Activated CD8-positive, alpha-beta memory T cell treated with anti-CD3 and anti-CD28 coated beads for 48 hours (primary cell): ENCODE results near the gene VEPH1.

ENCODE experiments used
- DNase-seq, 3 experiments: peaks; one replicate each; pipeline ENCODE4 v3.0.0-alpha.2; 2020; ENCODE audit warnings: low read depth in 2 of 3, low spot score in 2 of 3

The VEPH1 gene

DNA sequence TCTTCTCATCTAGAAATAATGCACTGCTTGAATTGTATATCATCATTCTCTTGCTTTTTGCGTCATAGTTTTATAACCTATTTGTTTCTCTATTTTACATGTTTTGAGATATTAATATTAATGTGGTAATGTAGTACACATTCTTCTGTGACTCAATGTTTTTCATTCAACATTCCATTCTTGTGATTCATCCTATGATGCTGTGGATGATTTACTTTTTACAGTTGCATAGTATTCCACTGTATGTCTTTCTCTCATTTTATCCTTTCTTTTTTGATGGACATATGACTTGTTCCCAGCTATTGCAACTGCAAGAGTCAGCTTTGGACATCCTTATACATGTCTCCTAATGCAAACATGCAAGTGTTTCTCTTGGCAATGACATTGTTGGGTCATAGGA, 20.6 kb upstream of the VEPH1 start:
- no peak for DNase-seq

- DNase-seq, result no peak
Measured at GRCh38 chr3:157522648-157523047, 19.4 kb upstream of the VEPH1 start.

GRCh38 chr3:157520485-157521150, 17.4 kb upstream of the VEPH1 start:
- no peak for DNase-seq

DNA sequence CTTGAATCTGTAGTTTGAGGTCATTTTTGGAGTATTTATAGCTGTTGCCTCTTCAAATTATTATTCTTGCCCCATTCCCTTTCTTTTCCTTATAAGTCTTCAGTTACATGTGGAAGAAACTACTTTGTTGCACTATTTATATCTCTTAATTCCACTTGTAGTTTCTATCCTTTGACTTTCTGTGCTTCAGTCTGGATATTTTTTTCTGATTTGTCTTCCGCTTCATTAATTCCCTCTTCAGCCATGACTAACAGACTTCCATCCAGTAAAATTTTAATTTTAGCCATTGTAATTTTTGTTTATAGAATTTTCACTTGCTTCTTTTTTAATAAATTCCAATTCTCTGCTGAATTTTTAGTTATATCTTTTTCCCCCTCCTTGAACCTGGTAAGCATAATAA, 15.7 kb upstream of the VEPH1 start:
- DNase-seq, result no peak

GRCh38 chr3:157516928-157517327, 13.7 kb upstream of the VEPH1 start:
- DNase-seq, result no peak

DNA sequence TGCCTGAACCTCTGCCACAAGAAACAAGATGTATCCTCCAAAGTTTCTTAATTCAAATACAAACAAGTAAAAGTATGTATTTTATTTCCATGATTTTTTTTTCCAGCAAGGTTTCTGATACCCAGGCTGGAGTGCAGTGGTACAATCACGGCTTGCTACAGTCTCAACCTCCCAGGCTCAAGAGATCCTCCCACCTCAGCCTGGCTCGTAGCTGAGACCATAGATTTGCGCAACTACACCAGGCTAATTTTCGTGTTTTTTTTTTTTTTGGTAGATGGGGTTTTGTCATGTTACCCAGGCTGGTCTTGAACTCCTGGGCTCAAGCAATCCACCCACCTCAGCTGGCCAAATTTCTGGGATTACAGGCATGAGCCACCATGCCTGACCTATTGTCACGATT, 12.2 kb upstream of the VEPH1 start:
- no peak for DNase-seq

DNA sequence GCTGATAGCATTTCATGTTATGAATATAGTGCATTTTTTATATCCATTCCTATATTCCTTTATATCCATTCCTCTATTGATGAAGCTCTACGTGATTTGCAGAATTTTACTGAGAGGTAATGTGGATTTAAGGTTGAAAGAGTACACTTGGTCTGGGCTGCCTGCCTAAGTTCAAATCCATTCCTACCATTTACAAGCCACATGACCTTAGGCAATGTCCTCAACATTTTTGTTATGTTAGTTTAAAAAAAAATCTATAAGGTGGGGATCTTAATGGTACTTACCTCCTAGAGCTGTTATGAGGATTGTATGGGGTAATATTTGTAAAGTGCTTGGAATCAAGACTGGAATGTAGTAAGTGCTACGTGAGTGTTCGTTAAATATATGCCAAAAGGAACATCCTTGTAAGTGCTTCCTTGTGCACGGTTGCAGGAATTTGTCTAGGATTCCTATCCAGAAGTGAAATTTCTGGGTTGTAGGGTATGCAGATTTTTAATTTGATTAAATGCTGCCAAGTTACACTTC, 11.2 kb upstream of the VEPH1 start:
- DNase-seq, result no peak

DNA sequence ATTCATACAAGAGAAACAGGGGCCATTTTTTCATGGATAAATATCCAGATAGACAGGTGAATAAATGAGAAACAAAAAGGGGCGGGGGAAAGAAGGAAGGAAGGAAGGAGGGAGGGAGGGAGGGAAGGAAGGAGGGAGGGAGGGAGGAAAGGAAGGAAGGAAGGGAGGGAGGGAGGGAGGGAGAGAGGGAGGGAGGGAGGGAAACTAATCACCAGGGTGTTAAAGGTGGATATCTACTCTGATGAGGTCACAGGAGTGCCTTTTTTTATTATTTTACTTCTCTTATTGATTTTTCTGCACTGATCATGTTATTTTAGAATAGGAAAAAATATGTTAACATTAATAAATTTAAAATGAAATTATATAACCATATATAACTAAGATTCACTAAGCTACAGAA, 10.4 kb upstream of the VEPH1 start:
- no peak for DNase-seq

GRCh38 chr3:157512534-157512933, 9.3 kb upstream of the VEPH1 start:
- DNase-seq, result no peak

DNA sequence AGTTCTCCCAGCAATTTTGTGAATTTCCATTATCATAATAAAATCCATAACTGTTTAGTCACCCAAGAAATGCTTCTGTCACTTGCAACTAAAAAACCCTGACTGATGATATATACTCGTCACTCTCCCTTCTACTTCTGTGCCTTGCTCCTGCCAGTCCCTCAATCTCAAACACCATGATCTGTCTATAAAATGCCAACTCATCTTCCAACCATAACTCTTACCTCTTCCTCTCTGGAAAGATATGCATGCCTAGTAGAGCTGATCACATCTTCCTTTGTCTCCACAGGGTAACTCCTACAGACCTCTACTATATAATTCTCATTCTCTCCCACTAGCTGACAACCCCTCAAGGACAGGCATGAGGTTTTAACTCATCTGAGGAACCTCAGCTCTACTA, 5.2 kb upstream of the VEPH1 start:
- no peak for DNase-seq

DNA sequence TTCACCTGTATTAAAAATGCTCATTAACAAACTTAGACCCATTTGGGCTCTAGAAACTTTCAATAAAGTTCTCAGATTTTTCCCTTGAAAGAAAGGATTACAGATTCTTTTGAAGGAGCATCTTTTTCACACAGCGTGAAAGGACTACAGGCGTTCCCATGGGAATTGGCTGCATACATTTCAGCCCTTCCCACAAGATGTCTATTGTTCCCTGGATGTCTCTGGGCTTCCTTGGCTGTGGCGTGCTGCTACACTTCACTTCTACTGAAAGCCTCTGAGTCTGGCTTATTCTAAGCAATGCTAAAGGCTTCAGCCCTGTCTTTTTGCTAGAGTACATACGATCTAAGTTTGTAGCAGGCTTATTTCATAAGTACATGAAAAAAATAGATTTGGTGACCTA, 1.4 kb downstream of the VEPH1 start:
- no peak for DNase-seq

- DNase-seq, result no peak
Measured at GRCh38 chr3:157500232-157500631, 3.0 kb downstream of the VEPH1 start.

- no peak for DNase-seq
Measured at GRCh38 chr3:157499342-157499963, 3.8 kb downstream of the VEPH1 start.

GRCh38 chr3:157498371-157498770, 4.8 kb downstream of the VEPH1 start:
- DNase-seq, result no peak

- DNase-seq, result no peak
Measured at GRCh38 chr3:157495846-157496245, 7.4 kb downstream of the VEPH1 start.

- no peak for DNase-seq
Measured at GRCh38 chr3:157494581-157495281, 8.5 kb downstream of the VEPH1 start.

DNA sequence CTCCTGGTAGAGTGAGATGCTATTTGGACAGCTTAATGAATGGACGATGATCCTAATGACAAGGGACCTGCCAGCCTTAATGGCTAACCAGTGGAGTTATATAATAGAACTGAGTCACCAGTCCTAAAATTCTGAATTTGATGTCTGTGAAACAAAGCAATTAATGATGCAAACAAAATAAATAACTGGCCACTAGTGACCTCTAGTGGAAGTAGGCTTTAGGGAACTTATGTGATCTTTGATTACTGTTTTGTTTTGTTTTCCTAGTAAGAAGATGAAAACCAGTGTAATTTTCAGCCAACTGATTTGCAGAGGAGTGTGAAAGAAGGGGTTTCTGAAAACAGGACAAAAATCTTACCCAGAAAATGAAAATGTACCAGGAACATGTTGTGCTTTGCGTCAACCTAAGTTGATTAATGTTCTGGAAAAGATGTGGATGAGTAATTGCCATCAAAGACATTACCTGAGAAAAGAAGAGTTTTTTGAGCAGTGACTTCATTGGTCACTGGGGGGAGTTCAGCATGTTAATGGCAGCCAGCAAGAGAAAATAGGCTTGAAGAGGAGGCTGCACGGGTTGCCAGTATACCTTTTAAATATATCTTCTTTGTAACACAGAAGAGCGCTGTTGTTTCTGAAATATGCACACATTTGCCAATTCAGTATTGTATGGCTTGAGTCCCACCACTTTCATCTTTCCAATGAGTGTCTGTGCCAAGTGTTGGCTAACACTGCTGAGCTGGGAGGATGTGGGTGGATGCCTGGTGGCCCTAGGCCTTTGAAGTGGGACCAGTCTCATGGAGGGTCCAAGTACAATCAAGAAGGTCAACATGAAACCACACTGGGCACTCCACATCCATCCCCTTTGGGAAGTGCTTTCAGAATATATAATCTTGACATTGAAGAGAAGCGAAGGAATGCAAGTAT, 9.3 kb downstream of the VEPH1 start:
- DNase-seq, result no peak

- no peak for DNase-seq
Measured at GRCh38 chr3:157491136-157491535, 12.1 kb downstream of the VEPH1 start.

DNA sequence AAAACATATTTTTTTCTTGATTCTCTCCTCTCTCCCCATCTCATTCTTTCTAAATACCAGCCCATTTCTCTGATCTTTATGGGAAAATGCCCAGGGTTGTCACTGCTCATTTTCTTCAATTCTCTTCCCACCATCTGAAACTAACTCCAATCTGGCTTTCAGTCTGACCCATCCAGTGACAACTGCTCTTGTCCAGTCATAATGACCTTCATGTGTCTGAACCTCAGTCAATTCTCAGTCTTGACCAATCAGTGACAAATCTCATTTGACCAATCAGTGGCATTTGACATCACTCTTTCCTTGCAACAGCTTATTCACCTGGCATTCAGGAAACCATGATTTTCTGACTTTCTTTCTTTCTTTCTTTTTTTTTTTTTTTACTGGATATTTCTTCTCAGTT, 15.1 kb downstream of the VEPH1 start:
- no peak for DNase-seq

DNA sequence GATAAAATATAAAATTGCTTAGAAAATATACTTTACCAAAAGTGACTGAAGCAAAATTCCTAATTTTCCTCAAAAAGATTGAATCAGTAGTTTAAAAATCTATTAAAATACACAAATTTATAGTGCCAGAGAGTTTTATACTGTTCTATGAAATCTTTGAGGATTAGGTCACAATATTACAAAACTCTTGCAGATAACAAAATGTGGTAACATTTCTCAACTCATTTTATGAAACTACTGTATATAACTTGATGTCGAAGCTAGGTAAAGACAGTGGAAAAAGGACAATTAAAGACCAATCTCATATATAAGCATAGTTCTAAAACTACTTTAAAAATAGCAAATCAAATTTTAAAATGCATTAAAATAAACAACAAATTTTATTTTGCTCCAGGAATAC, 15.9 kb downstream of the VEPH1 start:
- no peak for DNase-seq
